SK-N-SH (cell line): Measurements from ENCODE around the gene C2orf72. TPM values are rescaled to one million over a fixed set of nuclear protein-coding genes. Genes with fewer than 3 reads are reported as not detected.

ENCODE experiments used
- CTCF ChIA-PET: fragments of 300-600, 350-600 bp; formaldehyde crosslinking; extraction: SDS; loops from one replicate; lab custom pipeline; 2021; lab: Yijun Ruan, JAX
- POLR2A ChIA-PET: fragments of 350-600 bp; sonication (Branson Sonifier 250); formaldehyde crosslinking; extraction: SDS; loops from one replicate; lab custom pipeline; 2020; ENCODE audit warnings: antibody characterized with exemption, inconsistent platforms; lab: Yijun Ruan, JAX
- DNase-seq: peaks from one replicate; pipeline ENCODE4 v3.0.0; 2012
- H2AFZ ChIP-seq: fragments of 200-600 bp; sonication (generic); 2 replicates; pipeline ENCODE4 v1.8.1; 2016; ENCODE audit warnings: antibody characterized with exemption, mild to moderate bottlenecking, low read depth
- H3F3A ChIP-seq: fragments of 200-600 bp; sonication (generic); replicated peaks from 2 replicates; pipeline ENCODE3; 2016; ENCODE audit warnings: antibody characterized with exemption, mild to moderate bottlenecking; ENCODE audit not compliant: insufficient read depth
- H3K27ac ChIP-seq, 2 experiments: fragments of 200-500 bp in 1 of 2; fragments of 200-600 bp in 1 of 2; sonication (Bioruptor generic) in 1 of 2; sonication (generic), shearing (Covaris generic) in 1 of 2; 2 replicates each; pipeline versions ENCODE4 v1.5.1 to v1.6.1; 2014 to 2016; ENCODE audit warnings: low read depth in 2 of 2, inconsistent platforms in 1 of 2, low read length in 1 of 2, mild to moderate bottlenecking in 1 of 2, mixed read lengths in 1 of 2
- H3K27me3 ChIP-seq: fragments of 200-600 bp; sonication (generic), shearing (Covaris generic); 2 replicates; pipeline ENCODE4 v1.6.1; 2016; ENCODE audit warnings: mixed run types; ENCODE audit not compliant: insufficient read depth
- H3K36me3 ChIP-seq, 2 experiments: fragments of 200-500 bp in 1 of 2; fragments of 200-600 bp in 1 of 2; sonication (Bioruptor generic) in 1 of 2; sonication (generic) in 1 of 2; replicated peaks in 1 of 2; 2 replicates each; pipeline versions ENCODE3 to v1.5.1; 2014 to 2016; ENCODE audit warnings: low read length in 1 of 2, mild to moderate bottlenecking in 1 of 2; ENCODE audit not compliant: insufficient read depth in 2 of 2, control insufficient read depth in 1 of 2
- H3K4me1 ChIP-seq, 2 experiments: fragments of 200-500 bp in 1 of 2; fragments of 200-600 bp in 1 of 2; sonication (Bioruptor generic) in 1 of 2; sonication (generic), shearing (Covaris generic) in 1 of 2; 2 replicates each; pipeline versions ENCODE4 v1.5.1 to v1.6.1; 2014 to 2016; ENCODE audit warnings: low read depth in 1 of 2, low read length in 1 of 2, mixed run types in 1 of 2; ENCODE audit not compliant: insufficient read depth in 2 of 2, control insufficient read depth in 1 of 2
- H3K4me2 ChIP-seq: fragments of 200-600 bp; sonication (generic), shearing (Covaris generic); 2 replicates; pipeline ENCODE4 v1.6.1; 2017; ENCODE audit warnings: mixed run types
- H3K4me3 ChIP-seq, 2 experiments: fragments of 200-500 bp in 1 of 2; fragments of 200-600 bp in 1 of 2; sonication (Bioruptor generic) in 1 of 2; sonication (generic), shearing (Covaris generic) in 1 of 2; 2 replicates each; pipeline versions ENCODE4 v1.5.1 to v1.8.1; 2014 to 2016; ENCODE audit warnings: low read depth in 2 of 2, inconsistent platforms in 1 of 2, low read length in 1 of 2, mild to moderate bottlenecking in 1 of 2, mixed read lengths in 1 of 2, moderate library complexity in 1 of 2
- H3K79me2 ChIP-seq: fragments of 200-600 bp; sonication (generic); 2 replicates; pipeline ENCODE4 v1.8.1; 2017; ENCODE audit warnings: mild to moderate bottlenecking; ENCODE audit not compliant: insufficient read depth
- H3K9ac ChIP-seq: fragments of 200-600 bp; sonication (generic); 2 replicates; pipeline ENCODE4 v1.6.1; 2017; ENCODE audit warnings: mixed run types
- H3K9me2 ChIP-seq: fragments of 200-600 bp; sonication (generic); 2 replicates; pipeline ENCODE4 v1.6.1; 2017; ENCODE audit warnings: mixed run types
- H3K9me3 ChIP-seq: fragments of 200-600 bp; sonication (generic); 2 replicates; pipeline ENCODE4 v1.6.1; 2017; ENCODE audit warnings: mixed run types, mild to moderate bottlenecking, moderate library complexity
- H4K20me1 ChIP-seq: fragments of 200-600 bp; sonication (generic); 2 replicates; pipeline ENCODE4 v1.6.1; 2017; ENCODE audit warnings: mild to moderate bottlenecking, mixed run types; ENCODE audit not compliant: insufficient read depth
- CTCF ChIP-seq: fragments of 200-600 bp; sonication (generic); IDR thresholded peaks from 2 replicates; pipeline ENCODE4 v1.6.1; 2017; ENCODE audit warnings: antibody characterized with exemption, mild to moderate bottlenecking, moderate library complexity
- EZH2phosphoT487 ChIP-seq: fragments of 200-600 bp; sonication (generic); IDR thresholded peaks from 2 replicates; pipeline ENCODE4 v1.6.1; 2017; ENCODE audit warnings: low read depth, mixed run types, mild to moderate bottlenecking, antibody characterized with exemption, moderate library complexity, borderline replicate concordance
- FOSL2 ChIP-seq: IDR thresholded peaks from 2 replicates; pipeline ENCODE4 v1.4.0; 2012; ENCODE audit warnings: low read depth, mild to moderate bottlenecking, moderate library complexity, borderline replicate concordance
- GABPA ChIP-seq: IDR thresholded peaks from 2 replicates; pipeline ENCODE4 v1.4.0; 2012; ENCODE audit warnings: low read depth, mild to moderate bottlenecking
- GATA2 ChIP-seq: sonication (generic); formaldehyde crosslinking; IDR thresholded peaks from 2 replicates; pipeline ENCODE4 v1.5.0; 2020; ENCODE audit warnings: mild to moderate bottlenecking, missing genetic modification reagents
- IRF3 ChIP-seq: fragments of 150-350 bp; IDR thresholded peaks from 2 replicates; pipeline ENCODE4 v1.6.1; 2016; ENCODE audit warnings: mild to moderate bottlenecking, low read depth, low read length
- MAX ChIP-seq: IDR thresholded peaks from 2 replicates; pipeline ENCODE4 v1.4.0; 2012; ENCODE audit warnings: low read depth
- MEF2A ChIP-seq: IDR thresholded peaks from 2 replicates; pipeline ENCODE4 v1.4.0; 2012; ENCODE audit warnings: low read depth, borderline replicate concordance
- MXI1 ChIP-seq: IDR thresholded peaks from 2 replicates; pipeline ENCODE4 v1.6.1; 2012; ENCODE audit warnings: mild to moderate bottlenecking, low read depth, low read length, improper control_type of control experiment
- PBX3 ChIP-seq: IDR thresholded peaks from 2 replicates; pipeline ENCODE4; 2012
- POLR2AphosphoS5 ChIP-seq: IDR thresholded peaks from 2 replicates; pipeline ENCODE4 v1.6.1; 2012; ENCODE audit warnings: low read depth, low read length
- RCOR1 ChIP-seq: fragments of 150-350 bp; IDR thresholded peaks from 2 replicates; pipeline ENCODE4 v1.6.1; 2017; ENCODE audit warnings: antibody characterized with exemption, low read length
- RFX5 ChIP-seq: IDR thresholded peaks from 2 replicates; pipeline ENCODE4 v1.6.1; 2012; ENCODE audit warnings: mild to moderate bottlenecking, improper control_type of control experiment, low read length
- TAF1 ChIP-seq: IDR thresholded peaks from 2 replicates; pipeline ENCODE4 v1.6.1; 2012; ENCODE audit warnings: low read depth, mild to moderate bottlenecking, low read length, moderate library complexity, borderline replicate concordance
- USF1 ChIP-seq: IDR thresholded peaks from 2 replicates; pipeline ENCODE4 v1.4.0; 2012; ENCODE audit warnings: low read depth, borderline replicate concordance
- USF2 ChIP-seq: fragments of 150-350 bp; IDR thresholded peaks from 2 replicates; pipeline ENCODE4 v1.6.1; 2017; ENCODE audit warnings: antibody characterized with exemption, low read length, low read depth, borderline replicate concordance
- YY1 ChIP-seq: IDR thresholded peaks from 2 replicates; pipeline ENCODE4 v1.4.0; 2012; ENCODE audit warnings: low read depth, mild to moderate bottlenecking
- ZBTB33 ChIP-seq: IDR thresholded peaks from 2 replicates; pipeline ENCODE4 v1.4.0; 2012; ENCODE audit warnings: low read depth, borderline replicate concordance
- WGBS: methylation state at CpG from one replicate; pipeline ENCODE4 v1.1.6; 2017; ENCODE audit warnings: low lambda C conversion rate; 5-methylcytosine and 5-hydroxymethylcytosine counted together
- polyA plus RNA-seq, 3 experiments: library from polyadenylated mRNA; depleted of rRNA; stranded (reverse); fragments of >200 nt; gene quantifications; 2 replicates each; pipeline ENCODE4 v1.2.3, GENCODE V29; 2012

Gene C2orf72
- polyA plus RNA-seq, 1 of the 3 experiments (the other 2 are of a cell fraction): 0.35 TPM

GRCh38 chr2:231012463-231012862, 24.9 kb upstream of the C2orf72 start:
- H3F3A ChIP-seq: no peaks in the 10 kb centered on the region
- no peak for DNase-seq
- H3K9me3 ChIP-seq: no peaks in the 10 kb centered on the region
- no peak overlapping the region for H3K4me2 ChIP-seq
- H3K79me2 ChIP-seq: no peaks in the 10 kb centered on the region
- H3K9me2 ChIP-seq: no peaks in the 10 kb centered on the region
- H3K4me1 ChIP-seq: no peaks in the 10 kb centered on the region
- no peak overlapping the region for H3K27ac ChIP-seq
- no peak overlapping the region for H3K4me3 ChIP-seq
- 52% methylated on average over 3 of the region's 3 CpGs for WGBS
- H2AFZ ChIP-seq: no peak overlapping the region
- no peaks in the 10 kb centered on the region for H4K20me1 ChIP-seq
- POLR2A ChIA-PET: no interaction called here
- no peaks in the 10 kb centered on the region for H3K36me3 ChIP-seq
- CTCF ChIA-PET: no interaction called here
- peaks cover 4% of the 10 kb centered on the region; the same call in 1 of the 2 replicates for H3K27me3 ChIP-seq
- no peak overlapping the region for H3K9ac ChIP-seq
- no peak for TF ChIP-seq MAX
- TF ChIP-seq PBX3: no peak
- no peak for TF ChIP-seq MXI1
- no peak for TF ChIP-seq RFX5
- no peak for TF ChIP-seq GABPA

- CTCF ChIA-PET: interaction anchor here (0.7 to 0.8 kb wide), 2 partner anchors 22 to 26 kb away, joined by 3 read pairs; no protein-coding TSS in a partner anchor
- no peaks in the 10 kb centered on the region for H3K79me2 ChIP-seq
- POLR2A ChIA-PET: no interaction called here
These were observed 23.5 kb upstream of the C2orf72 start for GRCh38 chr2:231013820-231014219.

More at GRCh38 chr2:231013820-231014219, 23.5 kb upstream of the C2orf72 start:
- Histone ChIP-seq H3K9me3 (no peaks in the 10 kb centered on the region), H2AFZ (no peak overlapping the region), H3K9ac (no peak overlapping the region), H3K27ac (no peak overlapping the region), H3K36me3 (no peaks in the 10 kb centered on the region), H3K4me2 (no peak overlapping the region), H3K4me1 (no peaks in the 10 kb centered on the region), H3F3A (no peaks in the 10 kb centered on the region), H3K27me3 (no peaks in the 10 kb centered on the region; the same call in 1 of the 2 replicates), H4K20me1 (no peaks in the 10 kb centered on the region), H3K9me2 (no peaks in the 10 kb centered on the region), H3K4me3 (no peak overlapping the region)
- DNase-seq: no peak
- TF ChIP-seq RCOR1 (no peak), GATA2 (CRISPR knock-in tag) (no peak), CTCF (no peak), MAX (no peak), MXI1 (no peak), ZBTB33 (no peak), FOSL2 (no peak), USF1 (no peak), MEF2A (no peak), EZH2phosphoT487 (no peak), RFX5 (no peak), USF2 (no peak), YY1 (no peak), IRF3 (no peak), POLR2AphosphoS5 (no peak), TAF1 (no peak)
- WGBS: 27% methylated on average over 3 of the region's 3 CpGs
